ENCODE data around the gene MDM1. TPM values are rescaled to one million over a fixed set of nuclear protein-coding genes. Genes with fewer than 3 reads are reported as not detected.

MDM1 gene
- total and polyA plus RNA-seq, 2 of the 13 experiments (the other 11 are each of a cell fraction or from before 2014, with no cell fraction given) = 4.6 to 15.2 TPM

- TF ChIP-seq LRRFIP1 (CRISPR knock-in tag; conservative IDR thresholded peaks at IDR 0.05) = no peak
- TF ChIP-seq ZNF781 (CRISPR knock-in tag; IDR thresholded peaks at IDR 0.05; ENCODE audit: borderline replicate concordance, not compliant biosample characterization) = no peak
- TF ChIP-seq TIGD3 (CRISPR knock-in tag; IDR thresholded peaks at IDR 0.05; ENCODE audit: borderline replicate concordance) = no peak
- no peak for TF ChIP-seq ZNF891 (CRISPR knock-in tag; IDR thresholded peaks at IDR 0.05)
- no peak for TF ChIP-seq FUBP1 (CRISPR knock-in tag; IDR thresholded peaks at IDR 0.05; ENCODE audit: borderline replicate concordance)
- TF ChIP-seq PRDM15 (CRISPR knock-in tag; IDR thresholded peaks at IDR 0.05) = no peak
- no peak for TF ChIP-seq SMAD3 (CRISPR knock-in tag; IDR thresholded peaks at IDR 0.05)
- no peak for TF ChIP-seq DDIT3 (CRISPR knock-in tag; IDR thresholded peaks at IDR 0.05)
- TF ChIP-seq ZNF292 (CRISPR knock-in tag; IDR thresholded peaks at IDR 0.05; ENCODE audit: borderline replicate concordance, low read depth) = peak; percentile 44; the same call in 1 of the 2 replicates
- no peak for TF ChIP-seq NR2F1 (CRISPR knock-in tag; IDR thresholded peaks at IDR 0.05)
- TF ChIP-seq ZNF800 (CRISPR knock-in tag; IDR thresholded peaks at IDR 0.05) = no peak
- no peak for TF ChIP-seq SRSF9 (IDR thresholded peaks at IDR 0.05; ENCODE audit: borderline replicate concordance, insufficient read depth, low read depth, low read length, poor library complexity, severe bottlenecking)
- peak; percentile 49; the same call in 1 of the 2 replicates for TF ChIP-seq ZNF558 (CRISPR knock-in tag; IDR thresholded peaks at IDR 0.05; ENCODE audit: borderline replicate concordance)
Observed at GRCh38 chr12:68331869-68332727, at the start of gene MDM1 (continued).
